Stimulated activated CD4-positive, alpha-beta T cell treated with anti-CD3 and anti-CD28 coated beads, Interleukin-12 subunit alpha, Interleukin-12 subunit beta, amount 100 ng/mL, for 48 hours (primary cell): ENCODE results near the gene FOXA2.

Experiments used
- DNase-seq, 3 donors: peaks; one replicate each; pipeline ENCODE4 v3.0.0-alpha.2; 2020; ENCODE audit warnings: low read depth in 2 of 3, low spot score in 1 of 3

FOXA2 gene

GRCh38 chr20:22542427-22542826 is 41.9 kb downstream of the FOXA2 start:
- DNase-seq = no peak

DNA sequence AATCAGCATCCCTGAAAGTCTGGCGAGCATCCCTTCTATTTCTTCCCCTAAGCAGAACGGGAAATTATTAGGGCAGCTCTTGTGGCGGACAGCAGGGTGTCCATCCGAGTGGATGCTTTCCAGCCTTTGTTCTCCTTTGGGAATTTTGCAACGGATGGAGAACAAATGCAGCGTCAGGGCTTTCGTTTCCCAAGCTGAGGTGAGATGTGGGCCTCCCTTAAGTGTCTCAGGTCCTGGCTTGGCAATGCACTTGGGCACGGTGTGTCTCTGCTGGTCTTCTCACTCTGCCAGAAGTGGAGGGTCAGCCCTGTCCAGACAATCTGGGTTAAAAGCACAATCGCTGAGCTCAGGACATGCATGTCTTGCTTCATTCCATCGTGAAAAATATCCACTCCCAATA is 43.5 kb downstream of the FOXA2 start:
- no peak for DNase-seq

DNA sequence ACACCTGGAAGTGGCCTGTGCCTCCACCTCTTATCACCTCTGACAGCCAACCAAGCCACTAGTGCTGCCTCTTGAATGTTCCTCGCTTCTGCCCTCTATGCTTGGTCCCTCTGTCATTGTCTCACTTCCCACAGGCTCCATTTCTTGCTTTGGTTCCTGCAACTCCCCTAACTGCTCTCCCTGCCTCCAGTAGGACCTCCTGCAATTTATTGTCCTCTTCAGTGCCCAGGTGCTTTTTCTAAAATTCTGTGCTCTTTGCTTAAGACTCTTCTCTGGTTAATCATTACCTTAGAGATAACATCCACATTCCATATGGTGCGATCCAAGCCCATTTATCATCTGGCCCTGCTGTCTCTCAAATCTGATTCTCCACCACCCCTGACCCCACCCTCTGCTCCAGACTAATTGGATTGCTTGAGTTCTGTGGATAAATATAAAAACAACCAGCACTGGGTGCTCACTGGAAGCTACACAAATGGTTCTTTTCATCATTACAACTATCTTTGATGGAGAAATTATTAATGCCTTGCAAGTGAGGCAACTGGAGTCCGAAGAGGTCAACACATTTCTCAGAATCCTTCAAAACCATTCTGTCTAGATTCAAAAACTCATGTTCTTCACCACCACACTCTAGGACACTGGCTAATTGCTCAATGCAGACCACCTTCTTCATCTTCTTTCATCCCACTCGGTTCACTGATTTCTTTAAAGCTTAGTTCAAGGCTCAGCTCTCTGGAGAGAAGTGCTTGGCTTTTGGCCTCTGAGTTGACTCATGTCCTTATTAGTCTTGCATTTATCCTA is 47.2 kb downstream of the FOXA2 start:
- no peak for DNase-seq

DNA sequence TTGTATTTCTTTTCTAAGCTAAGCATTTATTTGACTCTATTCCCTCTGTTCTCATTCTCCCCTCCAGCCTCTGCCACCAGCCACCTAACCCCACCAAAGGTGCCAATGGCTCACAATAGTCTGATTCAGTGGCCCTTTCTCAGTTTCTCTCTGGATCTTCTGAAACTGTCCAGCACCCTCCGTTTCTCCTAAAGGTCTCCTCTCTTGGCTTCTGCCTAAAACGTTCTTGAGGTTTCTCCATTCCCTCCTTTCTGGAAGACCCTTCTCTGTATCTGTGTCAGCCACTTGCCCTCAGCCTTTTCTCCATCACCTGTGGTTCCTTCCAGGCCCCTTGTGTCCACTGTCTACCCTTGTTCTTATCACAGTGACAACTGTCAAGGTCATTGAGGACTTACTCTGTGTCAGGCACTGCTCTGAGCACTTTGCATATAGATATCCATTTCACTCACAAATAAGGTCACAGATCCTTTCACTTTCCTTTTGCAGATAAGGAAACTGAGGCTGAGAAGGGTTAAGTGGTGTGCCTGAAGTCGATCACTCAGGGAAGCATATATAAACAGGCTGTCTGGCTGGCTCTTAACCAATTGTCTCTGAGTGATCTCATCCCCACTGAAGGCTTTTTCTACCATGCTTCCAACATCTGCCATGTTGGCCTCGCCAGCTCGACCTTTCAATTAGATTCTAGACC is 48.1 kb downstream of the FOXA2 start:
- DNase-seq = no peak

DNA sequence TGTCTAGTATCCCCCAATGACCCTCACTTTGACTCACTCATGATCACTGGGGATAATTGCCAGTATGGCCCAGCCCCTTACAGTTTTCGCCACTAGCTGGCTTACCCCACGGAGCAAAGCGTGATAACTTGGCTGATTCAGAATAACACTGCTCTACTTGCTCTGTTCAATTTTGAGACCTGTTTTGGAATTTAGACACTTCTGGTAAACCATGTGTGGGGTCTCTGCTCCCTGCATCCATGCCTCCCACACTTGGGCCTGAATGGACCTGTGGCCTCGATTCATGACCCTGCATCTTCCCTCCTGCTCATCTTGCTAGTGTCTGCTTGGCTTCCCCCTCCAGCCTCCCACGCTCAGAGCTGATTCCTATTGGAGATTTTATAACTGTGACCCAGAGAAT is 48.9 kb downstream of the FOXA2 start:
- DNase-seq = no peak

GRCh38 chr20:22533823-22534751 is 50.3 kb downstream of the FOXA2 start:
- DNase-seq = no peak

- DNase-seq = no peak
These were observed 51.8 kb downstream of the FOXA2 start for GRCh38 chr20:22532598-22532997.

DNA sequence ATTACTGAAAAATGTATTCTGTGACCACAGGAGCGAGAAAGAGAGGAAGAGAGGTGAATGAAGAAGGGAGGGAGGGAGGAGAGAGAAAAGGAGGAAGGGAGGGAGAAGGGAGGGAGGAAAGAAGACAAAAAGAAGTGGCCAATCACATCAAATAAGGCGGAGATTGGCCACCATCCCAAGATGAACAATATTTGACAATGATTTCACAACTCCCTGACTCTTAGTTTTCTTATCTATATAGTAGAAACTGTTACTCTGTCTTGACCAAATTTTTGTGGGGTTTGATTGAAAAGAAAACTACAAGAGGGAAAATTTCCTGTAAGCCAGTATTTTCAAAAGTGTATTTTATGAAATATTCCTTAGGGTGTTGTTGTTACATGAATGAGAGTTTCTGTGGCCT is 52.6 kb downstream of the FOXA2 start:
- DNase-seq = no peak

- no peak for DNase-seq
These were observed 53.2 kb downstream of the FOXA2 start for GRCh38 chr20:22531056-22531615.
